ENCODE measurements around the gene FSD1.
"Not testable (repeated sequence)": the region's sequence is repeated elsewhere in the genome, so short reads cannot be mapped to it uniquely, and the experiment has no call there.

Gene FSD1

DNA sequence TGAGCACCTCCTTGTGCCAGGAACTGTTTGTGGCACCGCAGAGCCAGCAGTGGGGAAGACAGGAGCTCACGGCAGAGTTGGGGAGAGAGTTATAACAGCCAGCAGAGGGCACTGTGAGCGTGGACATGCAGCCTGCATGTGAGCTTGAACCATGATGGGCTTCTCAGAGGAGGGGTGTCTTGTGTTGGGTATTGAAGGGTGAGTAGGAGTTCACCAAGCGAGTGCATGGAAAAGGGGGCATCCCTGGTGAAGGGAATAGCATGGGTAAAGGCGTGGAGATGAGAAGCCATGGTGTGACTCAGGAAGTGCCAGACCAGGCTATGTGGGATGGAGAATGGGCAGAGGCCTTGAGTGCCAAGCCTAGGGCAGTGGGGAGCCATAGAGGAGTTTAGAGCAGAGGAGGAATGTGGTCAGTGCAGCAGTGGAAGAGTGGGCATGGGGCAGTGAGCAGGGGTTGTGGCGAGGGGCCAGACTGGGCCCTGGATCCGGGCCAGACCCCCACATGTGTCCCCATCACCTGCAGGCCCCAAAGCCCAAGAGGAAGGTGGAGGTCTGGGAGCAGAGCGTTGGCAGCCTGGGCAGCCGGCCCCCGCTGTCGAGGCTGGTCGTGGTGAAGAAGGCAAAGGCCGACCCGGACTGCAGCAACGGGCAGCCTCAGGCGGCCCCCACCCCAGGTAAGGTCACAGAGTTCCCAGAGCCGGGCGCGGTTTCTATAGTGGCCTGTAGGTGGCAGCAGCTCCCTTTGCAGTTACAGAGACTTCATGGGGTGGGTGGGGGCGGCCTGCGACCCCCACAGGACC is 37.1 kb upstream of the FSD1 start:
- H3K27ac ChIP-seq = no peak overlapping the region

GRCh38 chr19:4267901-4268815 is 36.2 kb upstream of the FSD1 start:
- no peak overlapping the region for H3K4me2 ChIP-seq
- no peak for TF ChIP-seq Cebpa-rat (IDR thresholded peaks at IDR 0.05)
- no peaks in the 10 kb centered on the region for H3K27me3 ChIP-seq
- peaks cover 5 to 23% (median 14%) of the 10 kb centered on the region in 11 experiments; a peak in 18 of 22 replicates for H4K20me1 ChIP-seq
- no peak overlapping the region for H3K4me3 ChIP-seq
- no peak overlapping the region for H3K27ac ChIP-seq
- peaks cover 63 to 92% (median 76%) of the 10 kb centered on the region in 11 experiments for H3K36me3 ChIP-seq
- H3K9me3 ChIP-seq (replicated peaks in 1 of 11) = no peaks in the 10 kb centered on the region
- H3K4me1 ChIP-seq = peaks cover 21 to 45% (median 37%) of the 10 kb centered on the region in 10 experiments; a peak in 19 of 20 replicates
- 0 out of 22 replicates have a peak overlapping the region, but pooled peaks of 1 of the 11 experiments have one; percentile 9 for H3K9ac ChIP-seq

More for the DNA sequence above, 37.1 kb upstream of the FSD1 start:
- H3K9ac ChIP-seq = no peak overlapping the region
- no peak overlapping the region for H3K4me3 ChIP-seq
- peak overlapping the region in 7 of 11 experiments; percentile 22 to 66 (median 40); a peak in 11 of 22 replicates for H3K4me2 ChIP-seq
- H4K20me1 ChIP-seq = peaks cover 5 to 20% (median 14%) of the 10 kb centered on the region in 11 experiments; a peak in 18 of 22 replicates
- peaks cover 71 to 98% (median 85%) of the 10 kb centered on the region in 11 experiments for H3K36me3 ChIP-seq
- no peaks in the 10 kb centered on the region for H3K27me3 ChIP-seq
- peaks cover 21 to 51% (median 39%) of the 10 kb centered on the region in 10 experiments; a peak in 19 of 20 replicates for H3K4me1 ChIP-seq
- H3K9me3 ChIP-seq (replicated peaks in 1 of 11) = no peaks in the 10 kb centered on the region
- no peak for TF ChIP-seq Cebpa-rat (IDR thresholded peaks at IDR 0.05)

DNA sequence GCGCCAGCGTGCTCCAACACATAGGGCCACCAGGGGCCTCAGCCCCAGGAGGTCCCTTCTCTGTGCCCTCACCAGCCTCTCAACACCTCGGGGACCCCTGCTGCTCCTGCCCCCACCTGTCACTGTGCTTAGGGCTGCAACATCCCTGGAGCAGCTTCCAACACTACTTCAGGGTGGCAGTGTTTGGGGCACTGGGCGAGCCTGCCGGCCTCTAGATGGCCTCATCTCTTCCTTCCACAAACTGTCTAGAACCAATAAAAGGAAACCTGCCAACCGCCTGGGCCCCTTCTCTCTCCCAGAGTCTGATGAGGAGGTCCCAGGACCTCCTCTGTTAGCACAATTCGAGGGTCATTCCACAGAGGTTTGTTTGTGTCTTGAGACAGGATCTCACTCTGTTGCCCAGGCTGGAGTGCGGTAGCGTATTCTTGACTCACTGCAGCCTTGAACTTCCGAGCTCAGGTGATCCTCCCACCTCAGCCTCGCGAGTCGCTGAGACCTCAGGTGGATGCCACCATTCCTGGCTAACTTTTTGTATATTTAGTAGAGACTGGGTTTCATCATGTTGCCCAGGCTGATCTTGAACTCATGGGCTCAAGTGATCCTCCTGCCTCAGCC is 35.5 kb upstream of the FSD1 start:
- Histone ChIP-seq H3K27ac (no peak overlapping the region), H3K9me3 (replicated peaks in 1 of 11) (no peaks in the 10 kb centered on the region), H3K9ac (0 out of 22 replicates have a peak overlapping the region, but pooled peaks of 1 of the 11 experiments have one; percentile 9), H3K4me2 (no peak overlapping the region), H3K36me3 (peaks cover 61 to 85% (median 69%) of the 10 kb centered on the region in 11 experiments), H4K20me1 (peaks cover 5 to 25% (median 14%) of the 10 kb centered on the region in 11 experiments; a peak in 18 of 22 replicates), H3K4me1 (peaks cover 18 to 37% (median 29%) of the 10 kb centered on the region in 10 experiments; a peak in 19 of 20 replicates), H3K4me3 (no peak overlapping the region), H3K27me3 (no peaks in the 10 kb centered on the region)
- TF ChIP-seq Cebpa-rat (IDR thresholded peaks at IDR 0.05) = no peak

DNA sequence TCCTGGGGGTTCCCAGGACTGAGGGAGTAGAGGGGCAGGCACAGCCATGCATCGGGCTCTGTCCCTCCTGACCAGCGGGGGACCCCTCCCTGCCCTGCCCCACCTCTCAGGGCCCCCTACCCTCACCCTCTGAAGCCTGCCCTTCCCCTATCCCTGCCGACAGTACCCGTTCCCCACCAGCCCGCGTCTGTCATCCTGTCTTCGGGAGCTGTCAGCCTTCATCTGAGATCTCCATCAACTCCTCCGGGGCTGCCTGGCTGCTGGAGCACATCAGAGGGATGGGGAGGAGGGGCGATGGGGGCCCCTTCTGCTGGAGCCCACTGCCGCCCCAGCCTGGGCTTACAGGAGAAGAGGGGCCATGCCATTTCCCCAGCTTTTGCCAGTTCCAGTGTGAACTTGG is 31.5 kb upstream of the FSD1 start:
- Histone ChIP-seq H3K27ac (no peak overlapping the region), H3K27me3 (peaks cover 3 to 11% (median 9%) of the 10 kb centered on the region in 11 experiments; a peak in 21 of 22 replicates), H4K20me1 (peaks cover 0 to 16% (median 0%) of the 10 kb centered on the region in 11 experiments; a peak in 6 of 22 replicates), H3K9me3 (replicated peaks in 1 of 11) (no peaks in the 10 kb centered on the region), H3K4me1 (peaks cover 0 to 7% (median 2%) of the 10 kb centered on the region in 10 experiments; a peak in 13 of 20 replicates), H3K4me3 (no peak overlapping the region), H3K9ac (peak overlapping the region in 1 of 11 experiments; percentile 9; a peak in 1 of 22 replicates), H3K36me3 (peaks cover 36 to 50% (median 43%) of the 10 kb centered on the region in 11 experiments), H3K4me2 (no peak overlapping the region)
- no peak for TF ChIP-seq Cebpa-rat (IDR thresholded peaks at IDR 0.05)

GRCh38 chr19:4274321-4274686 is 30.1 kb upstream of the FSD1 start:
- H3K9ac ChIP-seq; H3K4me2 ChIP-seq; H3K4me3 ChIP-seq; H3K9me3 ChIP-seq (replicated peaks in 1 of 11); H3K27ac ChIP-seq: not testable (repeated sequence)
- peaks cover 22 to 36% (median 29%) of the 10 kb centered on the region in 11 experiments; a peak in 21 of 22 replicates for H3K36me3 ChIP-seq
- peaks cover 0 to 11% (median 0%) of the 10 kb centered on the region in 11 experiments; a peak in 8 of 22 replicates for H4K20me1 ChIP-seq
- peaks cover 2 to 18% (median 11%) of the 10 kb centered on the region in 10 experiments; a peak in 19 of 20 replicates for H3K4me1 ChIP-seq
- H3K27me3 ChIP-seq = peaks cover 16 to 25% (median 23%) of the 10 kb centered on the region in 11 experiments

GRCh38 chr19:4277191-4277696 is 27.2 kb upstream of the FSD1 start:
- Histone ChIP-seq H3K4me1 (peaks cover 9 to 28% (median 19%) of the 10 kb centered on the region in 10 experiments; a peak in 19 of 20 replicates), H3K4me2 (0 out of 22 replicates have a peak overlapping the region, but pooled peaks of 1 of the 11 experiments have one; percentile 92), H3K4me3 (no peak overlapping the region), H3K27ac (no peak overlapping the region), H3K9ac (no peak overlapping the region), H3K9me3 (replicated peaks in 1 of 11) (no peaks in the 10 kb centered on the region), H3K36me3 (peaks cover 0 to 7% (median under 1%) of the 10 kb centered on the region in 11 experiments; a peak in 6 of 22 replicates), H3K27me3 (peaks cover 45 to 55% (median 52%) of the 10 kb centered on the region in 11 experiments), H4K20me1 (peaks cover 0 to 22% (median 6%) of the 10 kb centered on the region in 11 experiments; a peak in 9 of 22 replicates)
- no peak for TF ChIP-seq Cebpa-rat (IDR thresholded peaks at IDR 0.05)

GRCh38 chr19:4278010-4278409 is 26.4 kb upstream of the FSD1 start:
- no peak overlapping the region for H3K4me3 ChIP-seq
- H3K9ac ChIP-seq = peak overlapping the region in 3 of 11 experiments; percentile 24 to 37 (median 28); a peak in 2 of 22 replicates
- peaks cover 9 to 28% (median 19%) of the 10 kb centered on the region in 10 experiments; a peak in 19 of 20 replicates for H3K4me1 ChIP-seq
- peak overlapping the region in 8 of 11 experiments; percentile 34 to 92 (median 70); a peak in 16 of 22 replicates for H3K4me2 ChIP-seq
- no peaks in the 10 kb centered on the region for H3K9me3 ChIP-seq (replicated peaks in 1 of 11)
- no peak for TF ChIP-seq Cebpa-rat (IDR thresholded peaks at IDR 0.05)
- H3K27me3 ChIP-seq = peaks cover 53 to 62% (median 59%) of the 10 kb centered on the region in 11 experiments
- H3K36me3 ChIP-seq = no peaks in the 10 kb centered on the region; a peak in 1 of 22 replicates
- H3K27ac ChIP-seq = no peak overlapping the region
- peaks cover 0 to 22% (median 6%) of the 10 kb centered on the region in 11 experiments; a peak in 9 of 22 replicates for H4K20me1 ChIP-seq

All from BLaER1 treated with 17β-estradiol and CSF1 and Interleukin-3, amounts not matched to agents 10 nM and 100 nM (cell line).